Skin of body (tissue), 2 donors: ENCODE measurements around the gene PSMD11. TPM values are rescaled to one million over a fixed set of nuclear protein-coding genes. Genes with fewer than 3 reads are reported as not detected.

ENCODE experiments used
- DNase-seq: peaks from one replicate; lab custom pipeline; 2025; lab: John Stamatoyannopoulos, UW
- total RNA-seq: library from RNA; depleted of rRNA; stranded (reverse); fragments of >200 nt; gene quantifications from one replicate; pipeline ENCODE4 v1.2.3, GENCODE V29; 2014

The PSMD11 gene
- total RNA-seq, 1 donor from 2014 or later: 77.8 TPM

DNA sequence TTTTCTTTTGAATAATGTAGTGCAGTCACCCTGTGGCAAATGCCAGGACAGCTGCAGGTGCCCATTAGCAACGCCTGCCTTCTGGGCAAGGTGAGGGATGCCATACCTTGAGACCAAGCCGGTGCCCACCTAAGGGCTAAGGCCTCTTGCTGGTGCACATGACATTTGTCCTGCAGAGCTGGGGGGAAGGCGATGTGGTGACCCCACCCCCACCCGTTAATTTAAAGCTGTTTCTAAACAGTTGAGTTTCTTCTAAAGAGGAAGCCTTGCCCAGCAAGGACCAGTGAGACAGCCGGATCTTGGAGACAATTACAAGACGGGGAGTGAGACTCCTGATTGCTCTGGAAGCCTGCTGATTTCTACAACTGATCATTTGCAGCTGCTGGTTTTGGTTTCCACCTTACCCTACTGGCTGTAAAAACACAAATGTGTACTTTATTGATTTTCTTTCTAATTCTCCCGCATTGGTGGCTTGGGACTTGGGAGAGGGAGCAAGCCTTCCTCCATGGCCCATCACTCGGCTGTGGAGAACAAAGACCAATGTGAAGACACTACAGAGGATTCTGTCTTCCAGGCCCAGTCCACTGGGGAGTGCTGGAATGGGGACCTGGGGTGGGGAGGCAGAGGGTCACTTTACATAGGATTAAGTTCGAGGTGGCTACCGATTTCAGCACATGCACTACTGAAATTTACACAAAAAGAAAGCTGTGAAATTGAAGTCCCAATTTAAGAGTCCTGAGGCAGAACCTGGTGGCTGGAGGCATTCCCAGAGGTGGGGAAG, 45.2 kb downstream of the PSMD11 start:
- no peak for DNase-seq

- no peak for DNase-seq
Observed at GRCh38 chr17:32490101-32490482, 45.8 kb downstream of the PSMD11 start.

- no peak for DNase-seq
Observed at GRCh38 chr17:32491371-32492263, 47.3 kb downstream of the PSMD11 start.

GRCh38 chr17:32492264-32492589, 47.9 kb downstream of the PSMD11 start:
- DNase-seq: no peak

DNA sequence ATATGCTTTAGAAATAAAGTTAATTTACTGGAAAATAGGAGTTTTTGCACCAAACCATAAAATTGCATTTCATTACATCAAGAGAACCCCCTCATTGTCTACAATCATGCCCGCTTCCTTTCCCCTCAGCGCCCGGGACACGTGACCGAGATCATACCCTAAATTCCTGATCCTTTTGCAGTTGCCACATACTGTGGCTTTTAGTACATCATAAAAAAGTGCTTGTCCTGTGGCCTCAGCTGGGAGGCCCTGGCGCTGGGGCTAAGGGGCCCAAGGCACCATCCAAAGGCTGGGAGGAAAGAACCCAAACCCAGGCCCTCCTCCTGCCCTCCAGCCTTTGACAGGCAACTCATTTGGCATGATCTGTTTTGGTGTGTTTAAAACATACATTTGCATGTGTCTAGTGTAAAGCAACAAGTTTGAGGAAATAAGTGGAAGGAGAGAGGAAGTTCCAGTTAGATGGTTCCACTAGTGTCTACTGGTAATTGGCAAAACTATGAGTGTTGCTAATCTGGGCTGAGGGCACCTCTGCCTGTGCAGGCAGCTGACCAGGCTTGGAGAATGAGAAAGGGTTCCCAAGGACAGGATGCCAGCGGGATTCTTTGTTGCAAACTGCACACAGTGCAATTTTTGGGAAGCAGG, 48.5 kb downstream of the PSMD11 start:
- no peak for DNase-seq

GRCh38 chr17:32493571-32493970, 49.3 kb downstream of the PSMD11 start:
- no peak for DNase-seq

GRCh38 chr17:32493976-32494513, 49.7 kb downstream of the PSMD11 start:
- DNase-seq: no peak

- no peak for DNase-seq
Observed at GRCh38 chr17:32494621-32495358, 50.5 kb downstream of the PSMD11 start.

- DNase-seq: peak; percentile 34
Observed at GRCh38 chr17:32495359-32496231, 51.3 kb downstream of the PSMD11 start.

- no peak for DNase-seq
Observed at GRCh38 chr17:32496395-32497073, 52.2 kb downstream of the PSMD11 start.

- DNase-seq: no peak
Observed at GRCh38 chr17:32497431-32498205, 53.3 kb downstream of the PSMD11 start.

- DNase-seq: no peak
Observed at GRCh38 chr17:32498391-32498790, 54.1 kb downstream of the PSMD11 start.

DNA sequence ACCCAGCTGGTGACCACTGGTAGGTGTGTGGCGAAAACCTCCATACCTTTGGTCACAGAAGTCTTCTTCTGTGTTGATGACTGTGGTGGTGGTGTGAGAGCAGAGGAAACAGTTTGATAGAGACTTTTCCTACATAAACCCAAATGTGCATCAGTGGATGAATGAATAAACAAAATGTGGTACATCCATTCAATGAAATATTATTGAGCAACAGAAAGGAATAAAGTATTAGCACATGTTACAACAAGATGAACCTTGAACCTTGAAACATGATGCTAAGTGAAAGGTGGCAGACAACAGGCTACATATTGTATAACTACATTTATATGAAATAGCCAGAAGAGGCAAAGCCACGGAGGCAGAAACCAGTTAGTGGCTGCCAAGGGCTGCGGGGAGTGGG, 57.7 kb downstream of the PSMD11 start:
- no peak for DNase-seq

GRCh38 chr17:32502710-32503109, 58.4 kb downstream of the PSMD11 start:
- no peak for DNase-seq

DNA sequence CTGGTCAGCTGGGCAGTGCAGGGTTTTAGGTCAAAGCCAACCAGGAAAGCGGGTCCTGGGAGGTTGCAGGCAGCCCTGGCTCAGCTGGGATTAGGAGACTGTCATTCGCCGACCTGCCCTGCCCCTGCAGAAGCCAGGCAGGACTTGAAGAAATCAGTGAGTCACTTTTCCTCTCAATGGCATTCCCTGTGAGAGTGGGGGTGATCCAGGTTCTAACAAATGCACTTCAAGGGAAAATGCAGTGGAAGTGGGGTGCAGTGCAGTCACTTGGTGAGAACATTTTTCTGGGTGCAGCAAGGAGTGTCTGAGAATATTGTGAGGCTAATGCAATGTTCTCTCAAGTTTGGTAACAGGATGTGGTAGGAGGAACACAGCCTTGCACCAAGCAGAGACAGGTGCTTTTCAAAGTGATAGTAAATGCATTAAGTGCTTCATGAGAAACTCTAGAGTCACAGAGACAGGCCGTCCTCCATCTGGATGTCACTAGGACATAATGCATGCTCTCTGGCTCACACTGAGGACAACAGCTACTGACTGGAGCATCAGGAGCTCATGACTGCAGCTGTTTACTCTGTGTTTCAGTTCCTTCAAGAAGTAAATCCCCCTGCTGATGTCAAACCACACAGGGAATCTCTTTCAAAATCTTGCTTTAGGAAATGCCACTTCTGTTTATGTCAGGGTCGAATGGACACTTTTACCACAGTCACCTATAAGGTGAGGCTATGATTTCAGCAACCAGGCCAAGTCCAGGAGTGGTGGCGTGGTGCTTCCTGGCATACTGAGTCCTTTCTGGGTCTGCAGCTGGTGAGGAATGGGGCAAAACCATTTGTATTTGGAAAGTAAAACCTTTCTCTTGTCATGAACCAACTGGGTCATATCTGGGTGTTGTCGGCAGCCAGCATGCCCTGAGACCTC, 59.2 kb downstream of the PSMD11 start:
- DNase-seq: no peak

GRCh38 chr17:32504166-32504990, 60.1 kb downstream of the PSMD11 start:
- DNase-seq: peak; percentile 44

DNA sequence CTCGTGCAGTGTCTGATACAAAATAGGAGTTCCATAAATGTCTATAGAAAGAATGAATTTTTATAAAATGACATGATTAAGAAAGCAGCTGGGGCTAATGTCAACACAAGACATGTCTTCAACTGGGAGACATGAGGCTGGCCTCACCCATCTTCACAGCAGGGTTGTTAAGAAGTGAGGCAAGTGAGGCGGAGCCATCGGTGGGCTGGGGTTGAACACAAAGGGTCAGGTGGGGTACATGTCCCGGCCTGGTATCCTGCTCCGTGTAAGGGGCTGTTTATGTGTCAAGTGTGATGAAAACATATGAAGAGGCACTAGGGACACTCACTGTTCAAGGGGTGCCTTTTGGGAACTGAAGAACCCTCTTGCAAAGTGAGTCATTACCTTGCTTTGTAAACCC, 64.6 kb downstream of the PSMD11 start:
- DNase-seq: no peak
